ENCODE results near the gene NYNRIN. TPM values are rescaled to one million over a fixed set of nuclear protein-coding genes. Genes with fewer than 3 reads are reported as not detected.

Gene NYNRIN
- total and polyA plus RNA-seq, 10 of the 15 experiments (the other 5 are each of a cell fraction or from before 2014, with no cell fraction given), result under 0.01 to 0.15 (median 0.01) TPM; not detected in 5

DNA sequence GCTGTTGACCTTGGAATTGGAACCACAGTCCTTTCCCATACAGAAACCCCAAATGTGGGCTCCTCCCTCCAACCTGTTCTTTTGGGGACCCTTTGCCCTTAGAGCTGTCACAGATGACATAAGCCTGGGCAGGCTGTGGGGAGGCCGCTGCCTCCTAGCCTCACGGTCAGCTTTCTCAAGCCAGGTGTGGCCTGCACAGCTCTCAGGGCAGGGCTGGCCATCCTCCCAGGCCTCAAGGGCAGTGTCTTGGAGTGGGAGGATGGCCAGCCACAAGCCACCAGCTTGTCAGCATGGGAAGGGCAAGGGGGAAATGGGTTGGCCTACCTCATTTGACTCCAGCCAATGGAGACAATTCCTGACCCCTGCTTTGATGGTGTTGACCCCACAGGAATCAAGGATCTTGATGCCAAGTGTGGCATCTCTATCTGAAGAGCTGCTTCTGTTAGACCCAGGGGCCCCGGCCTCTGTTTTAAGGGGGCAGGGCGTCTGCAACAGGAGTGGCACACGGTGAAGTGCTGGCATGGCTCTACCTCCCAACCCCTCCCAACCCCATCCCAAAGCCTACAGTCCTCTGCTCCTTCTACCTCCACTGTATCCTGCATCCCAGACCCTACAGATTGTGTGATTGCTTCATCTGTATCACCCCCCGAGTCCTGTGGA is 19.2 kb downstream of the NYNRIN start:
- Histone ChIP-seq H3K9me3 (replicated peaks; ENCODE audit: control insufficient read depth, insufficient read depth, low read length) (no peaks in the 10 kb centered on the region), H3K27ac (ENCODE audit: control insufficient read depth, insufficient read depth) (no peak overlapping the region), H3K4me1 (ENCODE audit: control insufficient read depth, insufficient read depth, low read length) (no peaks in the 10 kb centered on the region), H3K27me3 (replicated peaks in 1 of 2; ENCODE audit: control insufficient read depth in 2 of 2, insufficient read depth in 2 of 2, low read length in 1 of 2) (no peaks in the 10 kb centered on the region; a peak in 2 of 4 replicates), H3K36me3 (ENCODE audit: control insufficient read depth in 2 of 2, insufficient read depth in 2 of 2, low read length in 1 of 2) (no peaks in the 10 kb centered on the region), H3K4me3 (no peak overlapping the region), H3K4me2 (ENCODE audit: control insufficient read depth, insufficient read depth) (no peak overlapping the region), H3K79me2 (ENCODE audit: control insufficient read depth, insufficient read depth, low read length) (no peaks in the 10 kb centered on the region), H3K9ac (ENCODE audit: control insufficient read depth, insufficient read depth, low read length) (no peak overlapping the region), H2AFZ (ENCODE audit: control insufficient read depth, low read depth, low read length) (no peak overlapping the region), H4K20me1 (ENCODE audit: control insufficient read depth, insufficient read depth) (no peaks in the 10 kb centered on the region)
- POLR2A ChIA-PET, result interaction anchor here (1.3 kb wide), 1 partner anchor 57 kb away, joined by 3 read pairs; no protein-coding TSS in a partner anchor
- DNase-seq (ENCODE audit: low read depth, low spot score) (no peak), ATAC-seq (no peak), FAIRE-seq (no peak)
- intact Hi-C loops (cut with micrococcal nuclease; ENCODE audit: unreplicated experiment), result no loop called here
- in situ Hi-C loops (cut with MboI), result no loop called here
- WGBS (ENCODE audit: insufficient coverage, insufficient replicate concordance, low lambda C conversion rate, missing lambda C conversion rate), result 37% methylated on average over 6 of the region's 6 CpGs
- no TSS peak for BruUV-seq (replicated peaks)
- RAD21 ChIA-PET (ENCODE audit: unreplicated experiment), result interaction anchor here (1.1 kb wide), 1 partner anchor 13 kb away, joined by 4 read pairs; no protein-coding TSS in a partner anchor
- CTCF ChIA-PET, result interaction anchor here (1.0 to 2.2 kb wide), 3 partner anchors 13 to 52 kb away, joined by 3 to 18 read pairs (median 8); partner anchors contain the start of genes CBLN3 and KHNYN
- SMC1A ChIA-PET (ENCODE audit: uncharacterized antibody, unreplicated experiment), result interaction anchor here (0.6 to 2.1 kb wide), 2 partner anchors 14 to 213 kb away, joined by 3 to 6 read pairs; no protein-coding TSS in a partner anchor
- no peak for TF ChIP-seq NFYB (IDR thresholded peaks at IDR 0.05; ENCODE audit: insufficient read depth, low read depth, low read length)
- TF ChIP-seq BCLAF1 (IDR thresholded peaks at IDR 0.05), result no peak
- TF ChIP-seq IRF5 (IDR thresholded peaks at IDR 0.05; ENCODE audit: borderline replicate concordance), result no peak
- TF ChIP-seq HDAC6 (IDR thresholded peaks at IDR 0.05; ENCODE audit: unreplicated experiment), result no peak
- no peak for TF ChIP-seq E2F8 (IDR thresholded peaks at IDR 0.05; ENCODE audit: low read depth, partially characterized antibody)
- no peak for TF ChIP-seq POLR2AphosphoS5 (IDR thresholded peaks at IDR 0.05; ENCODE audit: low read length)
- TF ChIP-seq HCFC1 (IDR thresholded peaks at IDR 0.05; ENCODE audit: low read length), result no peak
- no peak for TF ChIP-seq SMC3 (IDR thresholded peaks at IDR 0.05; ENCODE audit: borderline replicate concordance, low read length)
- TF ChIP-seq ZBTB33 (IDR thresholded peaks at IDR 0.05), result no peak
- no peak for TF ChIP-seq ZSCAN29 (IDR thresholded peaks at IDR 0.05)
